Keratinocyte (primary cell): ENCODE measurements around the gene CCDC167. TPM values are rescaled to one million over a fixed set of nuclear protein-coding genes. Genes with fewer than 3 reads are reported as not detected.

Experiments used
- DNase-seq: peaks from one replicate; pipeline ENCODE4 v3.0.0-alpha.2; 2011; ENCODE audit warnings: low read depth, missing footprints, low spot score
- FAIRE-seq: peaks from 2 replicates; lab custom pipeline; 2011; peaks lifted over from hg19 to GRCh38; lab: Jason Lieb, UNC
- H2AFZ ChIP-seq: 2 replicates; pipeline ENCODE4 v1.6.0; 2012; ENCODE audit warnings: low read length, control low read depth, inconsistent platforms; ENCODE audit not compliant: control insufficient read depth
- H3K27ac ChIP-seq: 2 replicates; pipeline ENCODE4 v1.5.1; 2011; ENCODE audit warnings: low read length; ENCODE audit not compliant: control insufficient read depth, insufficient read depth
- H3K27me3 ChIP-seq: 3 replicates; pipeline ENCODE4 v1.6.0; 2011; ENCODE audit warnings: low read length; ENCODE audit not compliant: control insufficient read depth, insufficient read depth; ENCODE audit errors: extremely low read depth
- H3K36me3 ChIP-seq, 2 experiments: 2 replicates in 1 of 2; 3 replicates in 1 of 2; pipeline ENCODE4 v1.5.1; 2011; ENCODE audit warnings: low read length in 2 of 2, mild to moderate bottlenecking in 1 of 2; ENCODE audit not compliant: control insufficient read depth in 2 of 2, insufficient read depth in 2 of 2; ENCODE audit errors: extremely low read depth in 1 of 2
- H3K4me1 ChIP-seq: 3 replicates; pipeline ENCODE4 v1.5.1; 2011; ENCODE audit warnings: low read length; ENCODE audit not compliant: control insufficient read depth, insufficient read depth; ENCODE audit errors: extremely low read depth
- H3K4me2 ChIP-seq: 3 replicates; pipeline ENCODE4 v1.6.0; 2011; ENCODE audit warnings: low read depth, low read length; ENCODE audit not compliant: control insufficient read depth, insufficient read depth; ENCODE audit errors: extremely low read depth
- H3K4me3 ChIP-seq, 3 experiments: fragments of 200-600 bp in 1 of 3; sonication (generic) in 1 of 3; 2 replicates in 2 of 3; 3 replicates in 1 of 3; pipeline ENCODE4 v1.5.1; 2011 to 2016; ENCODE audit warnings: low read length in 3 of 3, mild to moderate bottlenecking in 3 of 3, control low read depth in 2 of 3, inconsistent platforms in 1 of 3, low read depth in 1 of 3, mixed read lengths in 1 of 3, mixed run types in 1 of 3, moderate library complexity in 1 of 3; ENCODE audit not compliant: control insufficient read depth in 2 of 3, insufficient read depth in 2 of 3; ENCODE audit errors: extremely low read depth in 1 of 3
- H3K79me2 ChIP-seq: 2 replicates; pipeline ENCODE4 v1.6.0; 2012; ENCODE audit warnings: low read length; ENCODE audit not compliant: control insufficient read depth, insufficient read depth
- H3K9ac ChIP-seq: 3 replicates; pipeline ENCODE4 v1.6.0; 2011; ENCODE audit warnings: low read length; ENCODE audit not compliant: control insufficient read depth, insufficient read depth; ENCODE audit errors: extremely low read depth
- H3K9me1 ChIP-seq: 3 replicates; pipeline ENCODE4 v1.6.0; 2011; ENCODE audit warnings: low read length; ENCODE audit not compliant: control insufficient read depth, insufficient read depth; ENCODE audit errors: extremely low read depth
- H3K9me3 ChIP-seq: 2 replicates; pipeline ENCODE4 v1.5.1; 2012; ENCODE audit warnings: low read depth, low read length; ENCODE audit not compliant: control insufficient read depth
- H4K20me1 ChIP-seq: 3 replicates; pipeline ENCODE4 v1.6.0; 2011; ENCODE audit warnings: low read length; ENCODE audit not compliant: control insufficient read depth, insufficient read depth; ENCODE audit errors: extremely low read depth
- CTCF ChIP-seq, 3 experiments: IDR thresholded peaks in 1 of 3; conservative IDR thresholded peaks in 1 of 3; optimal IDR thresholded peaks in 1 of 3; 2 replicates in 2 of 3; 3 replicates in 1 of 3; pipeline versions ENCODE3 to v1.5.1; 2011; ENCODE audit warnings: low read length in 3 of 3, mild to moderate bottlenecking in 3 of 3, moderate library complexity in 2 of 3, control low read depth in 1 of 3, inconsistent platforms in 1 of 3; ENCODE audit not compliant: insufficient read depth in 2 of 3; ENCODE audit errors: extremely low read depth in 1 of 3
- EZH2 ChIP-seq: IDR thresholded peaks from one replicate; pipeline ENCODE4 v1.6.1; 2012; ENCODE audit warnings: inconsistent platforms, mild to moderate bottlenecking, low read length, moderate library complexity
- dilution Hi-C: fragments of 300-500 bp; cut with MboI; formaldehyde crosslinking; loops from one replicate; pipeline ENCODE4 v1.7.0; 2020; ENCODE audit warnings: low sequenced_read_pairs; ENCODE audit not compliant: extremely low pct_ligation_motif_present
- polyA plus RNA-seq, 5 experiments: library from polyadenylated mRNA; depleted of rRNA in 3 of 5; stranded (reverse) in 3 of 5; stranded (forward) in 1 of 5; unstranded in 1 of 5; fragments of >200 nt; gene quantifications; 1 replicate in 1 of 5; 2 replicates in 3 of 5; 3 replicates in 1 of 5; pipeline versions ENCODE4 v1.2.1 to v1.2.3, GENCODE V29; 2011 to 2012; ENCODE audit warnings: missing spikeins in 2 of 5, low read depth in 1 of 5, low replicate concordance in 1 of 5

The CCDC167 gene
- polyA plus RNA-seq, 1 donor (not counting 4 experiments of a cell fraction or from before 2014, with no cell fraction given), result 39.8 TPM

- Histone ChIP-seq H3K27me3 (no peaks in the 10 kb centered on the region), H2AFZ (no peak overlapping the region), H3K4me2 (peak overlapping the region; percentile 35), H3K79me2 (peaks cover 2% of the 10 kb centered on the region), H3K9me1 (no peaks in the 10 kb centered on the region), H3K9ac (no peak overlapping the region), H3K9me3 (no peaks in the 10 kb centered on the region), H3K4me1 (peaks cover 4% of the 10 kb centered on the region), H3K4me3 (no peak overlapping the region), H4K20me1 (no peaks in the 10 kb centered on the region), H3K36me3 (peaks cover 7 to 9% of the 10 kb centered on the region in 2 experiments), H3K27ac (peak overlapping the region; percentile 28)
- no peak for TF ChIP-seq CTCF (optimal IDR thresholded peaks at IDR 0.05 in 1 of 3, IDR thresholded peaks at IDR 0.05 in 1 of 3, conservative IDR thresholded peaks at IDR 0.05 in 1 of 3; ENCODE audit: extremely low read depth in 1 of 3, insufficient read depth in 2 of 3, low read length in 3 of 3)
- TF ChIP-seq EZH2, result no peak
- FAIRE-seq (no peak), DNase-seq (no peak)
- dilution Hi-C loops, result no loop called here
Measured at GRCh38 chr6:37442416-37443215, 57.1 kb downstream of the CCDC167 start.

- dilution Hi-C loops, result no loop called here
- no peak overlapping the region for H2AFZ ChIP-seq
- H3K9ac ChIP-seq, result no peak overlapping the region
- no peaks in the 10 kb centered on the region for H3K9me3 ChIP-seq
- no peaks in the 10 kb centered on the region for H3K27me3 ChIP-seq
- H3K36me3 ChIP-seq, result peaks cover 8 to 11% of the 10 kb centered on the region in 2 experiments
- TF ChIP-seq CTCF (optimal IDR thresholded peaks at IDR 0.05 in 1 of 3, IDR thresholded peaks at IDR 0.05 in 1 of 3, conservative IDR thresholded peaks at IDR 0.05 in 1 of 3; ENCODE audit: extremely low read depth in 1 of 3, insufficient read depth in 2 of 3, low read length in 3 of 3), result no peak
- TF ChIP-seq EZH2, result no peak
- FAIRE-seq, result no peak
- H3K4me1 ChIP-seq, result peaks cover 4% of the 10 kb centered on the region
- H3K79me2 ChIP-seq, result peaks cover 2% of the 10 kb centered on the region
- H3K4me2 ChIP-seq, result no peak overlapping the region
- H3K27ac ChIP-seq, result no peak overlapping the region
- DNase-seq, result no peak
- H4K20me1 ChIP-seq, result no peaks in the 10 kb centered on the region
- no peak overlapping the region for H3K4me3 ChIP-seq
- no peaks in the 10 kb centered on the region for H3K9me1 ChIP-seq
Measured at GRCh38 chr6:37441651-37442050, 58.0 kb downstream of the CCDC167 start.
